ENCODE data around the gene TRIM15. TPM values are rescaled to one million over a fixed set of nuclear protein-coding genes. Genes with fewer than 3 reads are reported as not detected.

The TRIM15 gene
- total and polyA plus RNA-seq, 2 donors (not counting 3 experiments of a cell fraction or from before 2014, with no cell fraction given) = not detected

DNA sequence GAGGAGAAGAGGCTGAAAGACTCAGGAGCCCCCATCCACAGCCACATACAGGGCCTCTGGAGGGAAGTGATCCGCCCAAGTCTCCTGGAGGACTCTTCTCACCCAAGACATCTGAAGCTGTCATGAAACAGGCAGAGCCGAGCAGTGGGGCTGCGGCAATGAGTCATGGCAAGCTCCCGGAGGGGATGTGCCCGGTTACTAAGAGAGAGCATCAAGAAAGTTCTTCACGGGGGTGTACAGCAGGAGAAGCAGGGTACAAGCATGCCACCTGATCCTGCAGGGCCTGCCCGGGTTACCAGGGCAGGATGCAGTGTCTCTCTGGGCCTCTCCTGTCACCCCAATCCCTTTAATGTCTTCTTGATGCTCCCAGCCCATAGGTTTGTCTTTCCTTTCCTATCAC is 28.7 kb downstream of the TRIM15 start:
- H3K27ac ChIP-seq (ENCODE audit: insufficient read depth, low read depth, low read length) = no peak overlapping the region
- H3K4me3 ChIP-seq (replicated peaks in 1 of 3; ENCODE audit: insufficient read depth in 1 of 3, low read depth in 1 of 3, low read length in 3 of 3) = no peak overlapping the region
- peaks cover 13 to 24% of the 10 kb centered on the region in 2 experiments for H3K36me3 ChIP-seq (ENCODE audit: control insufficient read depth in 2 of 2, extremely low read depth in 1 of 2, insufficient read depth in 2 of 2, low read length in 2 of 2)
- H4K20me1 ChIP-seq (replicated peaks; ENCODE audit: control insufficient read depth, extremely low read depth, insufficient read depth, low read length) = no peaks in the 10 kb centered on the region
- CTCF ChIA-PET = no interaction called here
- FAIRE-seq = no peak
- no peak for DNase-seq (ENCODE audit: low read depth, low spot score)
- no peaks in the 10 kb centered on the region for H3K9me3 ChIP-seq (replicated peaks; ENCODE audit: control insufficient read depth, insufficient read depth, low read length)
- no peak for TF ChIP-seq FOS (IDR thresholded peaks at IDR 0.05; ENCODE audit: borderline replicate concordance, insufficient read depth, low read length)
- no peak for TF ChIP-seq EZH2 (IDR thresholded peaks at IDR 0.05; ENCODE audit: borderline replicate concordance, low read depth, low read length, severe bottlenecking)
- TF ChIP-seq JUN (IDR thresholded peaks at IDR 0.05; ENCODE audit: borderline replicate concordance, insufficient read depth, insufficient read length, low read depth) = no peak
- TF ChIP-seq MYC (IDR thresholded peaks at IDR 0.05; ENCODE audit: low read depth, low read length) = no peak
- no peak for TF ChIP-seq POLR2AphosphoS5 (IDR thresholded peaks at IDR 0.05; ENCODE audit: insufficient read depth, low read depth, low read length)
- TF ChIP-seq, protein P1, sequence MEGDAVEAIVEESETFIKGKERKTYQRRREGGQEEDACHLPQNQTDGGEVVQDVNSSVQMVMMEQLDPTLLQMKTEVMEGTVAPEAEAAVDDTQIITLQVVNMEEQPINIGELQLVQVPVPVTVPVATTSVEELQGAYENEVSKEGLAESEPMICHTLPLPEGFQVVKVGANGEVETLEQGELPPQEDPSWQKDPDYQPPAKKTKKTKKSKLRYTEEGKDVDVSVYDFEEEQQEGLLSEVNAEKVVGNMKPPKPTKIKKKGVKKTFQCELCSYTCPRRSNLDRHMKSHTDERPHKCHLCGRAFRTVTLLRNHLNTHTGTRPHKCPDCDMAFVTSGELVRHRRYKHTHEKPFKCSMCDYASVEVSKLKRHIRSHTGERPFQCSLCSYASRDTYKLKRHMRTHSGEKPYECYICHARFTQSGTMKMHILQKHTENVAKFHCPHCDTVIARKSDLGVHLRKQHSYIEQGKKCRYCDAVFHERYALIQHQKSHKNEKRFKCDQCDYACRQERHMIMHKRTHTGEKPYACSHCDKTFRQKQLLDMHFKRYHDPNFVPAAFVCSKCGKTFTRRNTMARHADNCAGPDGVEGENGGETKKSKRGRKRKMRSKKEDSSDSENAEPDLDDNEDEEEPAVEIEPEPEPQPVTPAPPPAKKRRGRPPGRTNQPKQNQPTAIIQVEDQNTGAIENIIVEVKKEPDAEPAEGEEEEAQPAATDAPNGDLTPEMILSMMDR (IDR thresholded peaks at IDR 0.05; ENCODE audit: extremely low read depth in 1 of 2, insufficient read depth in 1 of 2, low read depth in 1 of 2, low read length in 2 of 2) = no peak
- TF ChIP-seq, protein P2, sequence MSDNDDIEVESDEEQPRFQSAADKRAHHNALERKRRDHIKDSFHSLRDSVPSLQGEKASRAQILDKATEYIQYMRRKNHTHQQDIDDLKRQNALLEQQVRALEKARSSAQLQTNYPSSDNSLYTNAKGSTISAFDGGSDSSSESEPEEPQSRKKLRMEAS (IDR thresholded peaks at IDR 0.05; ENCODE audit: insufficient read depth, insufficient read length) = no peak
- TF ChIP-seq GATA2 (IDR thresholded peaks at IDR 0.05; ENCODE audit: insufficient read depth, insufficient read length, low read depth, low read length) = no peak
- TF ChIP-seq POLR2A (IDR thresholded peaks at IDR 0.05; ENCODE audit: low read depth, low read length) = no peak
- no peaks in the 10 kb centered on the region for H3K4me1 ChIP-seq (ENCODE audit: control insufficient read depth, extremely low read depth, insufficient read depth, low read length)
- H3K4me2 ChIP-seq (ENCODE audit: insufficient read depth, low read length) = no peak overlapping the region
- no peaks in the 10 kb centered on the region for H3K27me3 ChIP-seq (ENCODE audit: control insufficient read depth in 2 of 2, insufficient read depth in 2 of 2, low read length in 2 of 2)
- no TSS peak for BruUV-seq (replicated peaks)
- dilution Hi-C loops (cut with MboI; ENCODE audit: extremely low pct_ligation_motif_present, low sequenced_read_pairs) = no loop called here
- no peaks in the 10 kb centered on the region for H3K9me1 ChIP-seq (replicated peaks; ENCODE audit: control insufficient read depth, extremely low read depth, insufficient read depth, low read length)
- intact Hi-C loops (cut with micrococcal nuclease) = no loop called here
- no peak overlapping the region for H2AFZ ChIP-seq (ENCODE audit: low read depth, low read length)
- POLR2A ChIA-PET = no interaction called here
- H3K9ac ChIP-seq (replicated peaks; ENCODE audit: extremely low read depth, insufficient read depth, low read length) = no peak overlapping the region
- H3K79me2 ChIP-seq (ENCODE audit: control insufficient read depth, insufficient read depth, low read length) = no peaks in the 10 kb centered on the region

Data from endothelial cell of umbilical vein (primary cell).